SU-DHL-6 (cell line): ENCODE data around the gene NOS1AP.

Experiments used
- H2AFZ ChIP-seq: fragments of 200-600 bp; sonication (generic); 2 replicates; pipeline ENCODE4 v1.6.1; 2014; ENCODE audit warnings: low read depth, mild to moderate bottlenecking, moderate library complexity, mixed read lengths, antibody characterized with exemption, low read length; ENCODE audit not compliant: severe bottlenecking
- H3F3A ChIP-seq: fragments of 200-600 bp; shearing (Covaris generic); 2 replicates; pipeline ENCODE4 v1.6.0; 2016; ENCODE audit warnings: antibody characterized with exemption, mild to moderate bottlenecking; ENCODE audit not compliant: insufficient read depth
- H3K27ac ChIP-seq: fragments of 200-600 bp; sonication (generic); 2 replicates; pipeline ENCODE4 v1.5.1; 2016; ENCODE audit warnings: low read depth, mild to moderate bottlenecking, low read length, moderate library complexity, mixed read lengths
- H3K27me3 ChIP-seq: fragments of 200-600 bp; sonication (generic), shearing (Covaris generic); 2 replicates; pipeline ENCODE4 v1.6.0; 2014; ENCODE audit warnings: mild to moderate bottlenecking, low read length
- H3K36me3 ChIP-seq: fragments of 200-600 bp; sonication (generic); 2 replicates; pipeline ENCODE4 v1.6.1; 2014; ENCODE audit warnings: mild to moderate bottlenecking, low read length, mixed read lengths
- H3K4me2 ChIP-seq: fragments of 300-600, 200-600 bp; shearing (Covaris generic), sonication (generic); 2 replicates; pipeline ENCODE4 v1.6.0; 2014; ENCODE audit warnings: low read length, low read depth, mild to moderate bottlenecking; ENCODE audit not compliant: poor library complexity, severe bottlenecking
- H3K4me3 ChIP-seq: fragments of 200-600 bp; sonication (generic); 2 replicates; pipeline ENCODE4 v1.5.1; 2014; ENCODE audit warnings: antibody characterized with exemption, low read length, mild to moderate bottlenecking, mixed read lengths; ENCODE audit not compliant: insufficient read depth, poor library complexity, severe bottlenecking
- H3K79me2 ChIP-seq: fragments of 200-600 bp; sonication (generic); 2 replicates; pipeline ENCODE4 v1.6.1; 2014; ENCODE audit warnings: mild to moderate bottlenecking, low read length, moderate library complexity; ENCODE audit not compliant: insufficient read depth
- H3K9ac ChIP-seq: fragments of 200-600 bp; sonication (generic); 2 replicates; pipeline ENCODE4 v1.7.0; 2014; ENCODE audit warnings: mild to moderate bottlenecking, low read length
- H3K9me2 ChIP-seq: fragments of 200-600 bp; sonication (generic); replicated peaks from 2 replicates; pipeline ENCODE4 v1.6.1; 2014; ENCODE audit warnings: low read length; ENCODE audit not compliant: insufficient read depth
- H3K9me3 ChIP-seq: fragments of 200-600 bp; sonication (generic); 2 replicates; pipeline ENCODE4 v1.6.1; 2014; ENCODE audit warnings: low read length, mixed read lengths; ENCODE audit not compliant: insufficient read depth
- H4K20me1 ChIP-seq: fragments of 200-600 bp; sonication (generic); 2 replicates; pipeline ENCODE4 v1.6.1; 2014; ENCODE audit warnings: low read depth, mild to moderate bottlenecking, antibody characterized with exemption, low read length, moderate library complexity, mixed read lengths
- EZH2phosphoT487 ChIP-seq: fragments of 200-600 bp; sonication (generic), shearing (Covaris generic); conservative IDR thresholded peaks from 2 replicates; pipeline ENCODE4 v1.6.1; 2018; ENCODE audit warnings: mild to moderate bottlenecking, antibody characterized with exemption, low read length, moderate library complexity, mixed read lengths
- TF ChIP-seq, protein P1 (sequence below): fragments of 200-600 bp; sonication (generic); IDR thresholded peaks from one replicate; pipeline ENCODE4 v1.5.1; 2017; ENCODE audit warnings: antibody characterized with exemption, mild to moderate bottlenecking, low read length, moderate library complexity; ENCODE audit not compliant: insufficient read depth, poor library complexity, severe bottlenecking

The NOS1AP gene

GRCh38 chr1:162137179-162137960 is 67.9 kb downstream of the NOS1AP start:
- TF ChIP-seq, protein P1, sequence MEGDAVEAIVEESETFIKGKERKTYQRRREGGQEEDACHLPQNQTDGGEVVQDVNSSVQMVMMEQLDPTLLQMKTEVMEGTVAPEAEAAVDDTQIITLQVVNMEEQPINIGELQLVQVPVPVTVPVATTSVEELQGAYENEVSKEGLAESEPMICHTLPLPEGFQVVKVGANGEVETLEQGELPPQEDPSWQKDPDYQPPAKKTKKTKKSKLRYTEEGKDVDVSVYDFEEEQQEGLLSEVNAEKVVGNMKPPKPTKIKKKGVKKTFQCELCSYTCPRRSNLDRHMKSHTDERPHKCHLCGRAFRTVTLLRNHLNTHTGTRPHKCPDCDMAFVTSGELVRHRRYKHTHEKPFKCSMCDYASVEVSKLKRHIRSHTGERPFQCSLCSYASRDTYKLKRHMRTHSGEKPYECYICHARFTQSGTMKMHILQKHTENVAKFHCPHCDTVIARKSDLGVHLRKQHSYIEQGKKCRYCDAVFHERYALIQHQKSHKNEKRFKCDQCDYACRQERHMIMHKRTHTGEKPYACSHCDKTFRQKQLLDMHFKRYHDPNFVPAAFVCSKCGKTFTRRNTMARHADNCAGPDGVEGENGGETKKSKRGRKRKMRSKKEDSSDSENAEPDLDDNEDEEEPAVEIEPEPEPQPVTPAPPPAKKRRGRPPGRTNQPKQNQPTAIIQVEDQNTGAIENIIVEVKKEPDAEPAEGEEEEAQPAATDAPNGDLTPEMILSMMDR, result no peak
- no peak for TF ChIP-seq EZH2phosphoT487
- no peak overlapping the region for H3K4me3 ChIP-seq
- no peak overlapping the region for H3K9ac ChIP-seq
- H3F3A ChIP-seq, result no peaks in the 10 kb centered on the region
- no peaks in the 10 kb centered on the region for H3K79me2 ChIP-seq
- H3K9me3 ChIP-seq, result no peaks in the 10 kb centered on the region
- H3K27me3 ChIP-seq, result 0 out of 2 replicates have a peak, but pooled peaks cover 4% of the 10 kb centered on the region
- no peaks in the 10 kb centered on the region for H3K9me2 ChIP-seq
- no peaks in the 10 kb centered on the region for H3K36me3 ChIP-seq
- no peaks in the 10 kb centered on the region for H4K20me1 ChIP-seq
- H3K4me2 ChIP-seq, result no peak overlapping the region
- H2AFZ ChIP-seq, result no peak overlapping the region
- H3K27ac ChIP-seq, result no peak overlapping the region

DNA sequence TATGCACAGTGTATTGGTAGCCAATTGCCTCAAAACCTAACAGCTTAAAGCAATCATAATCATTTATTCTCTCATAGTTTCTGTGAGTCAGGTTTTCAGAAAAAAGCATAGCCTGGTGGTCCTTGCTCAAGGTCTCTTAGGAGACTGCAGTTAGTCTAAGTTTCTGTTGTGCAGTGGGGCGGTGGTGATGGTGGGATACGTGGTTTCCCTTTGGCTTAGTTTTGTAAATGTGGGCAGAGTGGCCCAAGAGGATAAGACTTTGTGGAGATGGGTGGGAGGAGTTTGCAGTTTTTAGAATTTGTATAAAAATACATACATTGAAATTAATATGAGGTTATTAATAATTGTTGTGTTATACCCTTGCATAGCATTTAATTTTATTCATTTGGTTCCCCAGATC is 68.6 kb downstream of the NOS1AP start:
- TF ChIP-seq, protein P1, result no peak
- no peak for TF ChIP-seq EZH2phosphoT487
- Histone ChIP-seq H2AFZ (no peak overlapping the region), H3K27ac (no peak overlapping the region), H3K9me3 (no peaks in the 10 kb centered on the region), H3K4me3 (no peak overlapping the region), H3K9me2 (no peaks in the 10 kb centered on the region), H3F3A (no peaks in the 10 kb centered on the region), H3K79me2 (no peaks in the 10 kb centered on the region), H3K27me3 (0 out of 2 replicates have a peak, but pooled peaks cover 4% of the 10 kb centered on the region), H3K9ac (no peak overlapping the region), H4K20me1 (no peaks in the 10 kb centered on the region), H3K36me3 (no peaks in the 10 kb centered on the region), H3K4me2 (no peak overlapping the region)

- Histone ChIP-seq H3K9me2 (no peaks in the 10 kb centered on the region), H3K9ac (no peak overlapping the region), H3K4me2 (no peak overlapping the region), H3K27me3 (0 out of 2 replicates have a peak, but pooled peaks cover 4% of the 10 kb centered on the region), H3K27ac (no peak overlapping the region), H3F3A (no peaks in the 10 kb centered on the region), H3K36me3 (no peaks in the 10 kb centered on the region), H3K79me2 (no peaks in the 10 kb centered on the region), H3K9me3 (no peaks in the 10 kb centered on the region), H3K4me3 (no peak overlapping the region), H2AFZ (no peak overlapping the region), H4K20me1 (no peaks in the 10 kb centered on the region)
- TF ChIP-seq, protein P1, result no peak
- TF ChIP-seq EZH2phosphoT487, result no peak
Measured at GRCh38 chr1:162138599-162139181, 69.2 kb downstream of the NOS1AP start.
